Stimulated activated CD4-positive, alpha-beta T cell treated with anti-CD3 and anti-CD28 coated beads, TNF-alpha, amount 100 ng/mL, for 1 hour (primary cell): ENCODE data around the gene BTG2.
"Not testable (repeated sequence)": the region's sequence is repeated elsewhere in the genome, so short reads cannot be mapped to it uniquely, and the experiment has no call there.

Source experiments
- DNase-seq, 3 donors: peaks; one replicate each; pipeline ENCODE4 v3.0.0-alpha.2; 2020; ENCODE audit warnings: low read depth in 3 of 3, low spot score in 1 of 3

The BTG2 gene, protein sequence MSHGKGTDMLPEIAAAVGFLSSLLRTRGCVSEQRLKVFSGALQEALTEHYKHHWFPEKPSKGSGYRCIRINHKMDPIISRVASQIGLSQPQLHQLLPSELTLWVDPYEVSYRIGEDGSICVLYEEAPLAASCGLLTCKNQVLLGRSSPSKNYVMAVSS

DNA sequence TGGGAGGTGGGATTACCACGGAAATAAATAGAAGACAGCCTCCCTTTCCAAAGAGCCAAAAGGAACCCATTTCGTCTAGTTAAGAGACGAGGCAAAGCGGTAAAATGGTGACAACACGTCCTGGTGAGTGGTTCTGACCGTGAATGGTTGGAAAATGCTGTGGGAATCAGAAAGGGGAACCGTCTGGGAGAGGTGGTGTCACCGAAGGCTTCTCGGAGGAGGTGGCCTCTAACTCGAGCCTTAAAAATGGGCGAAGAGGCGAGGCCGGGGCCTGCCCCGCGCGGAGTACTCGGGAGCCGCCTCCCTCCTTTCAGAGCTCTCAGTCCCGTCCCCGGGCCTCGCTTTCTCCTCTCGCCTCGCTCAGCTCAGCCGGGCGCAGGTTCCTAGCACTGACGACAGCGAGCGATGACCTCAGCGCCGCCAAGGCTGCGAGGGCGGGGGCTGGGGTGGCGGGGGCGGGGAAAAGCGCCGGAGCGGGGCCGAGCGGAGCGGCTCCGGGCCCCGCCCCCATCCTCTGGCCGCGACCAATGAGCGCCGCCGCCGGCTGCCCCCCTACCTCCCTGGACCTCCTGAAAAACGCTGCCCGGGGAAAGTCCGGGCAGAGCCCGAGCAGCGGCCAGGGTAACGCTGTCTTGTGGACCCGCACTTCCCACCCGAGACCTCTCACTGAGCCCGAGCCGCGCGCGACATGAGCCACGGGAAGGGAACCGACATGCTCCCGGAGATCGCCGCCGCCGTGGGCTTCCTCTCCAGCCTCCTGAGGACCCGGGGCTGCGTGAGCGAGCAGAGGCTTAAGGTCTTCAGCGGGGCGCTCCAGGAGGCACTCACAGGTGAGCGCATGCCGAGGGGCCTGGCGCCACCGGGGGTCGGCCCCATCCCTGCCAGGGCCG is at the start of gene BTG2:
Gene BTG2 (plus strand): TSS at position 601 of the 890 bp plus-strand sequence. CDS start 88 bp downstream, at position 689.
- DNase-seq, result peak; percentile 83 to 93 (median 90)

DNA sequence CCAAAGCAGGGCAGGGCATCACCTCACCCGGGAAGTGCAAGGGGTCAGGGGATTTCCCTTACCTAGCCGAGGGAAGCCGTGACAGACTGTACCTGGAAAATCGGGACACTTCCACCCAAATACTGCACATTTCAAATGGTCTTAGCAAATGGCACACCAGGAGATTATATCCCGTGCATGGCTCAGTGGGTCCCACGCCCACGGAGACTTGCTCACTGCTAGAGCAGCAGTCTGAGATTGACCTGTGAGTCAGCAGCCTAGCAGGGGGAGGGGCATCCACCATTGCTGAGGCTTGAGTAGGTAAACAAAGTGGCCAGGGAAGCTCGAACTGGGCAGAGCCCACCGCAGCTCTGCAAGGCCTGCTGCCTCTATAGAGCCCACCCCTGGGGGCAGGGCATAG is 48.7 kb upstream of the BTG2 start:
- DNase-seq, result not testable (repeated sequence)

DNA sequence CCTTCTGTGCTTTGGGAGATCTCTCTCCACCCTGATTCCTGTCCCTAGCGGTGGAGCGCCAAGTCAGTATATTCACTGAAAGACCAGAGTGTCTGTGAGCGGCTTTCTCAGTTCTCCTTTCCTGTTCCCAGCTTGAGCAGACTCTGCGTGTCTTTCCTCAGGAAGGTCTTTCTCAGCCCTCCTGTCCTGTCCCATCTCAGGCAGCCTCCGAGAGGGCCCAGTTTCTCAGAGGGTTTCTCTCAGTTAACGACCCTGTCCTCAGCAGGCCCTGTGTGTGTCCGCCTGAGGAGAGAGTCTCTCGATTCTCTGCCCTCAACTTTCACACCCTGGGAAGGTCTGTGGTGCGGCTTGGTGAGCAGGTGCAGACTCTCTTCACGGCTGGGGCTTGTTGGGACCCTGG is 41.8 kb upstream of the BTG2 start:
- DNase-seq, result no peak

DNA sequence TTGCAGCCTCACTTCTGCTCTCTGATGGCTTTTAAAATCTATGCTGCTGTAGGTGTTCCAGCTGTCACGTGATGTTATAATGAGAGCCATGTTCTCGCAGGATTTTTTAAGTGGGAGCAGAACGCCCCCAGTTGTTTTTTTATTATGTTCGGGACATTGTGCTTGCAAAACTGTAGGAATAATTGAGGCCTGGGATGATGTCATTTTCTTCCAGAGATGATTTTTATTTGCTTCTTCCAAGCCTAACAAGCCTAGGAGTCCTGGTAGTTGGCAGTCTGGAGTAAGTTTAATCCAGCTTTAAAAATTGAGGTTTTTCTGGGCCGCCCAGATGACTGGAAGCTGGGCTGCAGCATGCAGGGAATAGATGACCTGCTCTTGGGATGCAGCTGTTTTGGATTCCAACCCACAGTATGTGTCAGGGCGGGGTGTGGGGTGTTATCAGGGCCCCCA is 41.2 kb upstream of the BTG2 start:
- DNase-seq, result no peak

DNA sequence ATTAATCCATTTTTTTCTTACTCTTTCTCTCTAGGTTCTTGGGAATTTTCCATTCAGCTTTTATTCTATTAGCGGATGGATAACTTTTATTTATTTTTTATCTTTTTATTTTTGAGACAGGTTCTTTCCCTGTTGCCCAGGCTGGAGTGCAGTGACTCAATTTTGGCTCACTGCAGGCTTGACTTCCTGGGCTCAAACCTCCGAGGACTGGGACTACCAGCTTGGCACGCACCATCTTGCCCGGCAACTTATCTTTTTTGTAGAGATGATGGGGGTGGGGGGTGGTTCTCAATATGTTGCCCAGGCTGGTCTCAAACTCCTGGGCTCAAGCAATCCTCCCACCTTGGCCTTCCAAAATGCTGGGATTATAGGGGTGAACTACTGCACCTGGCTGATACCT is 39.8 kb upstream of the BTG2 start:
- no peak for DNase-seq

DNA sequence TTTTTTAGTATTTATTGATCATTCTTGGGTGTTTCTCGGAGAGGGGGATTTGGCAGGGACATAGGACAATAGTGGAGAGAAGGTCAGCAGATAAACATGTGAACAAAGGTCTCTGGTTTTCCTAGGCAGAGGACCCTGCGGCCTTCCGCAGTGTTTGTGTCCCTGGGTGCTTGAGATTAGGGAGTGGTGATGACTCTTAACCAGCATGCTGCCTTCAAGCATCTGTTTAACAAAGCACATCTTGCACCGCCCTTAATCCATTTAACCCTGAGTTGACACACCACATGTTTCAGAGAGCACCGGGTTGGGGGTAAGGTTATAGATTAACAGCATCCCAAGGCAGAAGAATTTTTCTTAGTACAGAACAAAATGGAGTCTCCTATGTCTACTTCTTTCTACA is 39.2 kb upstream of the BTG2 start:
- DNase-seq, result not testable (repeated sequence)

DNA sequence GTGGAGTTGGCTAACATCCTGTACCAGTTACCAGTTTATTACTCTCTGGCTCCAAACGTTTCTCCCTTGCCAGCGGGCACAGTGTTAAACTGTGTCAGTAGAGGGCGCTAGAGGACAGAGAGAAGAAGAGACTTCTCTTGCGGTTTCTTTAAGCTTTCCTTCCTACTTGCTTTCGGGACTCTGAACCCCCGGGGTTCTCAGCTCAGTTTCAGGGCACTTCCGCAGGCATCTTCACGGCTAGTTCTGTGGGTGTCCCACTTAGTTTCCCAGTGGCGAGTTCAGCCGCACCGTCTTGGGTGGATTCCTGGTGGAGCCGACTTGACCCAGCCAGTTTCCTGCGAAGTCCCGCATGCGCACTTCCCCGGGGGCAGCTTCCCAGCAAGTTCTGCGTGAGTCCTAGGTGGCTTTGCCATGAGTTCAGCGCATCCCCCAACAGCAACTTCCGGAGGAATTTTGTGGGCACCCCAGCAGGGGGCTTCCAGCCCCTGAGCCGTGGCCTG is 37.9 kb upstream of the BTG2 start:
- DNase-seq, result peak; percentile 59 to 70 (median 62)

DNA sequence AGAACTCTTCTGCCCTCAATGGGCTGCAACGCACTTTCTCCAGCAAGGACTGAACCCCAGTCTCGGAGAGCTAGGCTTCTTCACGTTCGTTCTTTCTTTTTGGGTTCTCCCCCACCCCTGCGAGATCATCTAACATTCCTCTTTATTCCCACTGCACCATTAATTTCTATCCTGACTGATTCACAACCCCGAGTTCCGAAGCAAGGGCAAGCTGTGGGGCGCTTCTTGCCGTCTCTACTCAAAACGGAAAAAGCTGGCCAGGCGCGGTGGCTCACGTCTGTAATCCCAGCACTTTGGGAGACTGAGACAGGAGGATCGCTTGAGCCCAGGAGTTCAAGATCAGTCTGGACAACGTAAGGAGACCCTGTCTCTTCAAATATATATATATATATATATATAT is 37.4 kb upstream of the BTG2 start:
- DNase-seq, result no peak

DNA sequence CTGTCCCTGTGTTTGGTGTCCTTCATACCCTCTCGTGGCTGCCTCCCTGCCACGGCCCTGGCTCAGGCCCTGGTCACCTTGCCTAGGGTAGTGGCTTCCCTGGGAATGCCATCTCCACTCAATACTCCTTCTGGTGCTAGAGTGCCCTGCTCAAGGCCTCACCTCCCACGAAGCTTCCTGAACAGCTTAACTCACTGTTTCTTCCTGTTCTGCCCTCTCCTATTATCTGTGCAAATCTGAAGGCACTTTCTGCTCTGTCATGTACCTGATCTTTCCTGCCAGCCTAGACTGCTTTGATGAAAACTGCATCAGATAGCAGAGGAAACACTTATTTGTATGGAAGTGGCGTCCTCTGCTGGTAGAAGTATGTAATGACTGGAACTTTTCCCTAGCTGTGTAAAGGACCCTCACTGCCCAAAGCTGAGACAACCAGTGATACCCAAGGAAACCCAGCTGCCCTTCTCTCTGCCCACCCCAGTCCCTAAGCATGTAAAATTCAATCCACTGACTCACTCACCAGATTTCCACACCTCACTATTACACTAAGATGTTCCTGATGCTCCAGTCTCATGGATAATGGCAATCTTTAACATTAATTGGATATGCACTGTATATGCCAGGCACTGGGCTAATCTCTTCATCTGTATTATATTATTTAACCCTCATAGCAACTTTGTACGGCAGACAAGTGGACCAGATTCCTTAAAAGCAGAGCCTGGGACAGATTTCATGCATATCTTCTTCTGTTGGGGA is 36.2 kb upstream of the BTG2 start:
- no peak for DNase-seq

DNA sequence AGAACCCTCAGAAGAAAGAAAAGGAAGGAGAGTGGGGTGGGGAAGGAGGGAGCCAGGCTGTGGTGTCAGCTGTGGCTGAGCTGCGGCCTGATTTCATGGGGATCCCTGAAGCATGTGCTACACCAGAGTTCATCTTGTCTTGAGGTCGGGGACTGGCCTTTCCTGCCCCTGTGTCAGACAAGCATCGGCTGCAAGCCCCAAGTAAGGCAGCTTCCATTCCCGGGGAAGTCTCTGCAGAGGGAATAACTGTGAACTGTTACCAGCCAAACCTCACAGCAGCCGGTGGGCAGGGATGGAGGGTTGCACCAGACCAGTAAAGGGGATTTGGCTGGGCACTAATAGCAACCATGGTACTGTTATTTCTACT is 35.7 kb upstream of the BTG2 start:
- no peak for DNase-seq

DNA sequence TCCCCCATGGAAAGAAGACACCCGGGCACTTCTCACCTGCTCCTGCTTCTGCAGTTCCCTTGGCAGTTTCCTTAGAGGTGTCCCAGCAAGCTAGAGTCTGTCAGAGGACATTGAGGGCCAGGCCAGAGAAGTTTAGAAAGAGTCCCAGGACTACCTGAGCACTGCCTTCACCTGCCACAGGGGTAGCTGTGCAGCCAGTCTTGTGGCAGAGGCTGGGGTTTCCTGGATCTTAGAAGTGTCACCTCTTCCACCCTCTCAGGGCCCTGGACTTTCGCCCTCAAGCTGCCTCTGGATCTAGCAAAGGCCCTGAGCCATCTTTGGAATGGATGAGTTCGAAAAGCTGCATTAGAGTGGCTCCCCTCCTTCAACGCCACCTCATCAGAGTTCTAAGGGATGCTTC is 34.9 kb upstream of the BTG2 start:
- DNase-seq, result no peak

DNA sequence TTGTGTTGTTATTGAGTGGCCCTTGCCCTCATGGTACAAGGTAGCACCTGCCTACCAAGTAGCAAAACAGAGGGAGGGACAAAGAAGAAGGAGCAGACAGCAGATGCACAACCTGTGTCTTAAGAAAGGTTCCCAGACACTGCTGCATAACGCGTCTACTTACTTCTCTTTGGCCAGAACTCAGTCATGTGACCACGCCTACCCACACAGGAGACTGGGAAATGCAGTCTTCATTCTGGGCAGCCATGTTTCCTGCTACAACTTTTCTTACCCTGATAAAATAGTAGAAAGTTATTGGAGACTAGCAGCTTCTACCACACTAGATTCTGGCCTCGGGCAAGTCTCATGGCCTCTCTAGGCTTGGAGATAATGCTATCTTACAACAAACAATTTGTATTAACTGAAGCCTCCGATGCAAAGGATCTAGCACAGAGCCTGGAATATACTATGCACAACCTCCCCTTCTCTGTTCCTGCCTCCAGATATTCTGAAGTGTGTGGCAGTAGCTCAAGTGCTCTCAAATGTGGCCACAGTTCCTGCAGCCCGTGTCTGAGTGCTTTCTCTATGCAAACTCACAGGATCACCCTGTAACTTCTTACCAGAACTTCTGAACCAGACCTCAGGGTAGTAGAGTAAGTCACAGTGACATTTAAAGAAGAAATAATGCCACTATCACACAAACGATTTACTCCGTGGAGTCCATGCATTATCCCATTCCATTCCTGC is 34.1 kb upstream of the BTG2 start:
- DNase-seq, result no peak

DNA sequence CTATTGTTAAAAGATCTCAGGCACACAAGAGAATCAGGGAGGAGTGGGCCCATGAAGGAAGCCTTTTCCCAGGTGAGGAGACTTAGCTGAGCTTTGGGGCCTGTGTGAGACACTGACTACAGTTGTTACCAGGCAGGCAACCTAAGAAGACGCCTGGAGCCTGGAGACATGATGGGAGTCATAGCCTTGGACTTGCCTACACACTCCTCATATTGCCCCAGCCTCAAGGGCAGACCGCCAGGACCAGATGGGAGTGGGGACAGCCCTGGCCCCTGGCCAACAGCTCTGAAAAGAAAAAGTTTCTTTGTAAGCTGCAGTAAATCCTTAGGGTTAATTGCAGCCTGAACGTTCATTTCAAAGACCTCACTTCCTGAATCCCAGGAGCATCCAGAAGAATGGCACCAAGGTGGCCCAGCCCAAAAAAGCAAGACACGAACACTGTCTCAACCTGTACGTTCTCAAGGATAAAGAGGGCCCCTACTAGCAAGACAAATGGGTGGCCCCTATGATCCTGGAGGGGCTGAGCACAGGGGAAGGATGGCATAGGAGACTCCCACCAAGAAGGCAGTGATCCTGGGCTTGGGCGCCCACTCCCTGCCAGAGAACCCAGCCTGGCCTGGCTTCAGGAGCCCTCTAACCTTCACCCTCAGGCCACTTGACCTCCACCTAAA is 33.2 kb upstream of the BTG2 start:
- no peak for DNase-seq

DNA sequence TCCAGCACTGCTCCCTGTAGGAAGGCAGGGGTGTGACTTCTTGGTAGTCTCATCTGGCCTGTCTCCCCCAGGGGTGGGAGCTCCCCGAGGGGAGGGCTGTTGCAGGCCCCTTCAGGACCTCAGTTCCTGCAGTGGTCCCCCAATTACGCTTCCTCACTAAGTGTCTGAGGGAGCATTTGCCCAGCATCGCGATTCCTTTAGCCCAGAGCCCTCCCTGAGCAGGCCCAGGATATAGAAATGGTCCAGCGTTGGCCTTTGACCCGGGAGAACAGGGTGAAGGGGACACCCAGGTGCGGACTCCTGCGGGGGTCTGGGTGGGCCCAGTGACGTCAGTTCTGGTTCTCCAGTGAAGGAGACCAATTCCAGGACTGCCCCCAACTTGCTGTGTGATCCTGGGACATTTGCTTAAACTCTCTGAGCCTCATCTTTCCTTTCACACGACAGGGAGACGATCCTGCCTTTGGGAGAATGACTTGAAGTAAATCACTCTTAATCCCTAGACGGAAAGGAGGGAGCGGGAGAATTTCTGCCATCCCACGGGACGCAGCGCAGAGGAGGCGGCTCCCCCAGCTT is 32.6 kb upstream of the BTG2 start:
- DNase-seq, result no peak

DNA sequence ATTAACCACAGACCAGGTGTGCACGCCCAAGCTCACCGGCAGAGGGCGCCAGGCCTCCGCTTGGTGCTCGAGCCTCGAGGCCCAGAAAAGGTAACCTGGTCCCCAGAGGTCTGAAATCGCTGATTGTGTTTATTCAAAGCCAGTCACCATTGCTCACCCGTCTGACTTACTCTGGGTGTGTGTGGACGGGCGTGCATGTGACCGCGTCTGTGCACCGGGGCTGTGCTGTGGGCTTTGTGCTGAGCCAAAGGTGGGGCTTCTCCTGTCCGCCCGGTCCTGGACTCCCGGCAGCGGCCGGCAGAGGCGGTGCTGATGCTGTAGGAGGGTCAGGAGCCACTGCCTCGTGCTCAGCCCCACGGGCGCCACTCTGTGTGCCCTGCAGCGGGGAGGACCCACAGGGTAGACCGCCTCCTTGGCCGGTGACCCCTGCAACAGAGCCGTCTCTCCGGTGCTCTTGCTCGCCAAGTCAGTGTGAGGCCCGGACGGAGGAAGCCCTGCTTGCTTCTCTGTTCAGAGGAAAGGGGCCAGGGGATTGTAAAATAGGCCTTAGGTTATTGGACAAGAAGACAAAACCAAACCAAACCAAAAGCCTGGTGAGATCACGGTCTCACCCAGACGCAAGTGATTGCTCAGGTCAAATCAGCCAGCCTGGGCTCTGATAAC is 32.0 kb upstream of the BTG2 start:
- DNase-seq, result peak; percentile 82 to 90 (median 88)

DNA sequence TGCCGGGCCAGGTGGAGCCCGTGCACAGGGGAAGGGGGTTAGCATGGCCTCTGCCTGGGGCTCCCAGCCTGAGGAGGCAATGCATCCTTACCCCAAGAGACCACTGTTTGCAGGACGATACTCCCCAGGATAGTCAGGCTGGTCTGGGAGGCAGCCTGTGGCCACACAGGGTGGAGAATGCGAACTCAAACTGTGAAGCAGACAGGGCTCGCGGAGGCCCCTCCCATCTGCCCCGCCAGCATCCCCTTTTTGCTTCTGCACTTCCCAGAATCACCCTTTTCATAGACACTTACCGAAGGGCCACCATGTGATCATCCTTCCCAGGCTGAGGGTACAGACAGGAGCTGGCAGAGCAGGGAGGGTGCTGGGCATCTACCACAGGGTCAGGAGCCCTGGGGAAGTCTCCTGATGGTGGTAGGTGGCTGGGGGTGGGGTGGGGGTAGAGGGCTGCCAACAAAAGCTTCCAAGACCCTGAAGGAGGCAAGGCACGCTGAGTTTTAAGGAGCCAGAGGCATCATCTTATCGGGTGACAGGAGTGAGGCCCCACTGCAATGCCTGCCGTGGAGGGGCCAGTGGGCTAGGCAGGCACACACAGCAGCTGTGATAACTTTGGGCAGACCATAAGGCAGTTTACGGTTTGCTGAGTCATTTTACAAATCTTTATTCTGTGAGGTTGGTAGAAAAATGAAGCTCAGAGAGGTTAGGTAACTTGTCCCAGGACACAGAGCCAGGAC is 31.3 kb upstream of the BTG2 start:
- DNase-seq, result no peak

DNA sequence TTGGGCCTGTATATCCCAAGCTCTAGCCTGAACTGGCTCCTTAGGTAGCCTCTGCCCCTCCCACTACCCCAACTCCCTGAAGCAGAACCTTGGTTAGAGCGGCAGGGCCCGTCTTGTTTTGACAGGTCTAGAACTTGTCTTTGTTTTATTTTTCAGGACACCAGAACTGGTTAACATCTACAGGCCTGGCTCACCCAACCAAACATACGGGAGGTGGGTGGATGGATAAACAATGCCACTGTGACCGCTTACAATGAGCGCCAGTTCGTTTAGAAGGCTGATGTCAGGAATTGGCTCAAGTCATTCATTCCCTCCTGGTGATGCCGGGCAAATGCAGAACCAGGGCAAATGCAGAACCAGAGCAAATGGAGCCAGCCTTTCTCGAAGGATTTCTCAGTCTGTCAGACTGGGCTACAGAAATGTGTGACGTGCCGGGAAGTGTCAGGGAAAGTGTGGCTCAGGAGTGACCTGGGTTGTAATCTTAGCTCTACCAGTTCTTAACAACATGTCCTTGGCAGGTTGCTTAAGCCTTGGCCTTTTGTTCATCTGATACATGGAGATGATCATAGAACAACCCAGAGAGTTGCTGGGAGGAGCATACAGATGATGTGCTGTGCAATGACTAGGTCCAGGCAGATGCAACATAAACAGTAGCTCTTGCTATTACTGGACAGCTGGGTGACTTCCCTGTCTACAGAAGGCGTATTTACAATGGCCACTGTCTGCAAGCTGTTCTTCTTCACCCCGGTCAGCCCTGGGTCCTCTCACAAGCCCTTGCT is 30.5 kb upstream of the BTG2 start:
- no peak for DNase-seq

DNA sequence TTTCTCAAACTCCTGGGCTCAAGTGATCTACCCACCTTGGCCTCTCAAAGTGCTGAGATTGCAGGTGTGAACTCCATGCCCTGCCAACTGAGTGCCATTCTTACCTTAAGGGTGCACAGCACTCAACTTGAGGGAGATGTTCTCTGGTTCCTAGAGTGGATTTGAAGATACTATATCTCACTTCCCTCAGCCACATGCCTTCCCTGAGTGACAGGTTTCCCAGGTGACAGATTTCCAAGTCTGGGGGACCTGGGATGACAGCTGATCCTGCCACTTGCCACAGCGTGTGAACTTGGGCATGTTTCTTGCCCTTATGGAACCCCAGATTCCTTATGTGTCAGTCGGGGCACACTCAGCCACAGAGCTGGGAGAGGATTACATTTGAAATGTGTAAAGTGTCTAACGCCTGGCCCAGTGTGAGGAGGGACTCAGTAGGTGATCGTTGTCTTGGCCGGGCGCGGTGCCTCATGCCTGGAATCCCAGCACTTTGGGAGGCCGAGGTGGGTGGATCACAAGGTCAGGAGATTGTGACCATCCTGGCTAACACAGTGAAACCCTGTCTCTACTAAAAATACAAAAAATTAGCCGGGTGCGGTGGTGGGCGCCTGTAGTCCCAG is 29.6 kb upstream of the BTG2 start:
- no peak for DNase-seq
